ENCODE results near the gene TRUB1. TPM values are rescaled to one million over a fixed set of nuclear protein-coding genes. Genes with fewer than 3 reads are reported as not detected.
"Not testable (repeated sequence)": the region's sequence is repeated elsewhere in the genome, so short reads cannot be mapped to it uniquely, and the experiment has no call there.

Gene TRUB1
- 18.7 to 23.7 TPM (median 20.2 TPM) in 3 replicates for total RNA-seq
- long read RNA-seq, transcript TRUB1-201 (8 exons, 3,408 nt): major isoform, 45 of 48 reads
- long read RNA-seq, partial matches to known transcripts: 1 of 48 reads
- long read RNA-seq, other reads (novel, unspliced or antisense): 1 of 48 reads

GRCh38 chr10:114937962-114938855 lies at the start of gene TRUB1:
Gene TRUB1, plus strand, starts transcription at chr10:114938195. Its CDS starts 59 bp downstream, at chr10:114938254.
- Mint-ChIP-seq H3K27ac (ENCODE audit: unreplicated experiment) (peak within 1 kb of the TSS; percentile 95), H3K9me3 (ENCODE audit: low read depth) (no peaks in the 10 kb centered on the region), H3K27me3 (ENCODE audit: low read depth) (no peaks in the 10 kb centered on the region), H3K4me3 (ENCODE audit: unreplicated experiment) (peak within 1 kb of the TSS; percentile 97), H3K36me3 (ENCODE audit: low read depth) (peaks cover 6% of the 10 kb centered on the region), H3K4me1 (ENCODE audit: low read depth) (peaks cover 33% of the 10 kb centered on the region)
- peak; percentile 95 for DNase-seq (ENCODE audit: low spot score)
- TF ChIP-seq CTCF (IDR thresholded peaks at IDR 0.05): no peak

GRCh38 chr10:114893251-114893650 lies 44.7 kb upstream of the TRUB1 start:
- Mint-ChIP-seq H3K27ac (ENCODE audit: unreplicated experiment) (no peak overlapping the region), H3K36me3 (ENCODE audit: low read depth) (no peaks in the 10 kb centered on the region), H3K9me3 (ENCODE audit: low read depth) (no peaks in the 10 kb centered on the region), H3K4me3 (ENCODE audit: unreplicated experiment) (no peak overlapping the region), H3K4me1 (ENCODE audit: low read depth) (peaks cover 8% of the 10 kb centered on the region), H3K27me3 (ENCODE audit: low read depth) (no peaks in the 10 kb centered on the region)
- no peak for TF ChIP-seq CTCF (IDR thresholded peaks at IDR 0.05)
- DNase-seq (ENCODE audit: low spot score): no peak

- Mint-ChIP-seq H3K27me3 (ENCODE audit: low read depth) (no peaks in the 10 kb centered on the region), H3K4me3 (ENCODE audit: unreplicated experiment) (no peak overlapping the region), H3K4me1 (ENCODE audit: low read depth) (peaks cover 8% of the 10 kb centered on the region), H3K36me3 (ENCODE audit: low read depth) (no peaks in the 10 kb centered on the region), H3K27ac (ENCODE audit: unreplicated experiment) (no peak overlapping the region), H3K9me3 (ENCODE audit: low read depth) (peaks cover 2% of the 10 kb centered on the region)
- TF ChIP-seq CTCF (IDR thresholded peaks at IDR 0.05): no peak
- no peak for DNase-seq (ENCODE audit: low spot score)
Measured at GRCh38 chr10:114894911-114895310, 43.1 kb upstream of the TRUB1 start.

- not testable (repeated sequence) for DNase-seq (ENCODE audit: low spot score)
Measured at GRCh38 chr10:114897011-114897410, 41.0 kb upstream of the TRUB1 start.

GRCh38 chr10:114897593-114897992 lies 40.4 kb upstream of the TRUB1 start:
- no peak for DNase-seq (ENCODE audit: low spot score)
- Mint-ChIP-seq H3K27ac (ENCODE audit: unreplicated experiment) (no peak overlapping the region), H3K4me3 (ENCODE audit: unreplicated experiment) (no peak overlapping the region), H3K4me1 (ENCODE audit: low read depth) (peaks cover 26% of the 10 kb centered on the region), H3K36me3 (ENCODE audit: low read depth) (no peaks in the 10 kb centered on the region), H3K27me3 (ENCODE audit: low read depth) (no peaks in the 10 kb centered on the region), H3K9me3 (ENCODE audit: low read depth) (peaks cover 2% of the 10 kb centered on the region)
- no peak for TF ChIP-seq CTCF (IDR thresholded peaks at IDR 0.05)

More at GRCh38 chr10:114897011-114897410, 41.0 kb upstream of the TRUB1 start:
- H3K27ac Mint-ChIP-seq (ENCODE audit: unreplicated experiment); H3K27me3 Mint-ChIP-seq (ENCODE audit: low read depth); H3K36me3 Mint-ChIP-seq (ENCODE audit: low read depth); H3K9me3 Mint-ChIP-seq (ENCODE audit: low read depth); H3K4me3 Mint-ChIP-seq (ENCODE audit: unreplicated experiment): not testable (repeated sequence)
- H3K4me1 Mint-ChIP-seq (ENCODE audit: low read depth): peaks cover 21% of the 10 kb centered on the region

Measured in chondrocyte (in vitro differentiated cells).